ENCODE measurements around the gene BBS9.
"Not testable (repeated sequence)": the region's sequence is repeated elsewhere in the genome, so short reads cannot be mapped to it uniquely, and the experiment has no call there.

The BBS9 gene

GRCh38 chr7:33212144-33212543 lies 82.8 kb downstream of the BBS9 start:
- H3K4me3 ChIP-seq (ENCODE audit: low read length), result no peak overlapping the region
- DNase-seq (ENCODE audit: low read depth), result no peak
- no peak for TF ChIP-seq CTCF (IDR thresholded peaks at IDR 0.05; ENCODE audit: insufficient read depth, low read depth, low read length, missing control alignments)

GRCh38 chr7:33215992-33216391 lies 86.6 kb downstream of the BBS9 start:
- DNase-seq (ENCODE audit: low read depth), result no peak
- TF ChIP-seq CTCF (IDR thresholded peaks at IDR 0.05; ENCODE audit: insufficient read depth, low read depth, low read length, missing control alignments), result no peak
- H3K4me3 ChIP-seq (ENCODE audit: low read length), result no peak overlapping the region

GRCh38 chr7:33217595-33217994 lies 88.2 kb downstream of the BBS9 start:
- TF ChIP-seq CTCF (IDR thresholded peaks at IDR 0.05; ENCODE audit: insufficient read depth, low read depth, low read length, missing control alignments), result no peak
- no peak overlapping the region for H3K4me3 ChIP-seq (ENCODE audit: low read length)
- no peak for DNase-seq (ENCODE audit: low read depth)

- not testable (repeated sequence) for DNase-seq (ENCODE audit: low read depth); H3K4me3 ChIP-seq (ENCODE audit: low read length)
Measured at GRCh38 chr7:33218841-33219535, 89.6 kb downstream of the BBS9 start.

GRCh38 chr7:33220231-33220630 lies 90.9 kb downstream of the BBS9 start:
- no peak for DNase-seq (ENCODE audit: low read depth)
- no peak overlapping the region for H3K4me3 ChIP-seq (ENCODE audit: low read length)
- no peak for TF ChIP-seq CTCF (IDR thresholded peaks at IDR 0.05; ENCODE audit: insufficient read depth, low read depth, low read length, missing control alignments)

GRCh38 chr7:33221390-33221789 lies 92.0 kb downstream of the BBS9 start:
- TF ChIP-seq CTCF (IDR thresholded peaks at IDR 0.05; ENCODE audit: insufficient read depth, low read depth, low read length, missing control alignments), result no peak
- H3K4me3 ChIP-seq (ENCODE audit: low read length), result no peak overlapping the region
- DNase-seq (ENCODE audit: low read depth), result no peak

GRCh38 chr7:33232632-33233145 lies 103.3 kb downstream of the BBS9 start:
- no peak for DNase-seq (ENCODE audit: low read depth)
- H3K4me3 ChIP-seq (ENCODE audit: low read length), result no peak overlapping the region
- no peak for TF ChIP-seq CTCF (IDR thresholded peaks at IDR 0.05; ENCODE audit: insufficient read depth, low read depth, low read length, missing control alignments)
